ENCODE data around the gene PON3.

The PON3 gene

DNA sequence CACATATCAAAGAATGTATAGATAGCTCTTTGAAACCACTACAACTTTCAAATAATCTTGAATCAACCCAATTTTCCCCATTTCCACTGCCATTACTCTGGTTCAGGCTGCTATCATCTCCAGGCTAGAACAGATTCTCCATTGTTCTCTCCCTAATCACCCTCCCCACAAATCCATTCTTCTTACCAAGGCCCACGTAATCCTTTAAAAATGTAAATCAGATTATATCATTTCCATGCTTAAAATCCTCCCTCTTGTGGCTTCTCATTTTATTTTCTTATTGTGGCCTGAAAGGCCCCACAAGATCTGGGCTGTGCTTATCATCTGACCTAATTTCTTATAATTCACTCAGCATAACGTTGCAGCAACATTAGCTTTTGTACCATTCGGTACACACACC is 68.8 kb downstream of the PON3 start:
- Histone ChIP-seq H3K36me3 (ENCODE audit: control insufficient read depth in 2 of 2, insufficient read depth in 1 of 2, low read length in 2 of 2) (no peaks in the 10 kb centered on the region), H3K9me3 (ENCODE audit: control insufficient read depth, insufficient read depth, low read depth, low read length) (no peaks in the 10 kb centered on the region), H3K4me1 (ENCODE audit: control insufficient read depth, insufficient read depth, low read length) (no peaks in the 10 kb centered on the region), H3K27ac (ENCODE audit: extremely low read depth, low read depth, low read length) (no peak overlapping the region), H3K4me3 (ENCODE audit: low read depth, low read length) (no peak overlapping the region)
- no peak for TF ChIP-seq ZNF449 (tag by site-specific recombination; IDR thresholded peaks at IDR 0.05)
- TF ChIP-seq ZNF266 (tag by site-specific recombination; IDR thresholded peaks at IDR 0.05; ENCODE audit: low read depth): no peak
- TF ChIP-seq ZNF302 (tag by site-specific recombination; IDR thresholded peaks at IDR 0.05; ENCODE audit: low read depth): no peak
- no peak for TF ChIP-seq PRDM2 (tag by site-specific recombination; IDR thresholded peaks at IDR 0.05; ENCODE audit: borderline replicate concordance)
- TF ChIP-seq ZNF335 (tag by site-specific recombination; conservative IDR thresholded peaks at IDR 0.05): no peak
- TF ChIP-seq ZNF610 (tag by site-specific recombination; IDR thresholded peaks at IDR 0.05; ENCODE audit: borderline replicate concordance): no peak
- no peak for TF ChIP-seq ZNF677 (tag by site-specific recombination; IDR thresholded peaks at IDR 0.05)
- TF ChIP-seq ZNF239 (tag by site-specific recombination; IDR thresholded peaks at IDR 0.05): no peak
- no peak for TF ChIP-seq ZBTB21 (tag by site-specific recombination; IDR thresholded peaks at IDR 0.05)
- no peak for TF ChIP-seq ZNF19 (tag by site-specific recombination; IDR thresholded peaks at IDR 0.05; ENCODE audit: low read depth)
- ChIA-PET CTCF (no interaction called here), POLR2A (no interaction called here)

GRCh38 chr7:95324431-95324830 is 71.7 kb downstream of the PON3 start, which contains the start of gene PON1:
TSS of gene PON1 (minus strand) at chr7:95324532. CDS start at chr7:95324475, 57 bp downstream.
- Histone ChIP-seq H3K4me1 (ENCODE audit: control insufficient read depth, insufficient read depth, low read length) (no peaks in the 10 kb centered on the region), H3K9me3 (ENCODE audit: control insufficient read depth, insufficient read depth, low read depth, low read length) (no peaks in the 10 kb centered on the region), H3K27ac (ENCODE audit: extremely low read depth, low read depth, low read length) (no peak within 1 kb of the TSS), H3K36me3 (ENCODE audit: control insufficient read depth in 2 of 2, insufficient read depth in 1 of 2, low read length in 2 of 2) (no peaks in the 10 kb centered on the region), H3K4me3 (ENCODE audit: low read depth, low read length) (no peak within 1 kb of the TSS)
- CTCF ChIA-PET: interaction anchor here (0.6 to 1.1 kb wide), 4 partner anchors 78 to 1125 kb away, joined by 3 read pairs; no protein-coding TSS in a partner anchor
- POLR2A ChIA-PET: interaction anchor here (0.6 kb wide), 1 partner anchor 111 kb away, joined by 3 read pairs; the partner anchor contains the start of gene PON2
- no peak for TF ChIP-seq ZNF248 (tag by site-specific recombination; IDR thresholded peaks at IDR 0.05)
- TF ChIP-seq ZNF544 (tag by site-specific recombination; IDR thresholded peaks at IDR 0.05): no peak
- TF ChIP-seq ZNF560 (tag by site-specific recombination; IDR thresholded peaks at IDR 0.05; ENCODE audit: borderline replicate concordance): no peak
- no peak for TF ChIP-seq ZNF585B (tag by site-specific recombination; IDR thresholded peaks at IDR 0.05)
- no peak for TF ChIP-seq ZBTB1 (tag by site-specific recombination; IDR thresholded peaks at IDR 0.05)
- TF ChIP-seq ZNF610 (tag by site-specific recombination; IDR thresholded peaks at IDR 0.05; ENCODE audit: borderline replicate concordance): no peak
- TF ChIP-seq, protein P1, sequence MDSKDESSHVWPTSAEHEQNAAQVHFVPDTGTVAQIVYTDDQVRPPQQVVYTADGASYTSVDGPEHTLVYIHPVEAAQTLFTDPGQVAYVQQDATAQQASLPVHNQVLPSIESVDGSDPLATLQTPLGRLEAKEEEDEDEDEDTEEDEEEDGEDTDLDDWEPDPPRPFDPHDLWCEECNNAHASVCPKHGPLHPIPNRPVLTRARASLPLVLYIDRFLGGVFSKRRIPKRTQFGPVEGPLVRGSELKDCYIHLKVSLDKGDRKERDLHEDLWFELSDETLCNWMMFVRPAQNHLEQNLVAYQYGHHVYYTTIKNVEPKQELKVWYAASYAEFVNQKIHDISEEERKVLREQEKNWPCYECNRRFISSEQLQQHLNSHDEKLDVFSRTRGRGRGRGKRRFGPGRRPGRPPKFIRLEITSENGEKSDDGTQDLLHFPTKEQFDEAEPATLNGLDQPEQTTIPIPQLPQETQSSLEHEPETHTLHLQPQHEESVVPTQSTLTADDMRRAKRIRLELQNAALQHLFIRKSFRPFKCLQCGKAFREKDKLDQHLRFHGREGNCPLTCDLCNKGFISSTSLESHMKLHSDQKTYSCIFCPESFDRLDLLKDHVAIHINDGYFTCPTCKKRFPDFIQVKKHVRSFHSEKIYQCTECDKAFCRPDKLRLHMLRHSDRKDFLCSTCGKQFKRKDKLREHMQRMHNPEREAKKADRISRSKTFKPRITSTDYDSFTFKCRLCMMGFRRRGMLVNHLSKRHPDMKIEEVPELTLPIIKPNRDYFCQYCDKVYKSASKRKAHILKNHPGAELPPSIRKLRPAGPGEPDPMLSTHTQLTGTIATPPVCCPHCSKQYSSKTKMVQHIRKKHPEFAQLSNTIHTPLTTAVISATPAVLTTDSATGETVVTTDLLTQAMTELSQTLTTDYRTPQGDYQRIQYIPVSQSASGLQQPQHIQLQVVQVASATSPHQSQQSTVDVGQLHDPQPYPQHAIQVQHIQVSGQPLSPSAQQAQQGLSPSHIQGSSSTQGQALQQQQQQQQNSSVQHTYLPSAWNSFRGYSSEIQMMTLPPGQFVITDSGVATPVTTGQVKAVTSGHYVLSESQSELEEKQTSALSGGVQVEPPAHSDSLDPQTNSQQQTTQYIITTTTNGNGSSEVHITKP (tag by site-specific recombination; IDR thresholded peaks at IDR 0.05): no peak

Data from HEK293 (cell line).